ENCODE results near the gene MAPK12. TPM values are rescaled to one million over a fixed set of nuclear protein-coding genes. Genes with fewer than 3 reads are reported as not detected.

The MAPK12 gene
- total RNA-seq, 1 experiment from 2014 or later, result 86.7 TPM

DNA sequence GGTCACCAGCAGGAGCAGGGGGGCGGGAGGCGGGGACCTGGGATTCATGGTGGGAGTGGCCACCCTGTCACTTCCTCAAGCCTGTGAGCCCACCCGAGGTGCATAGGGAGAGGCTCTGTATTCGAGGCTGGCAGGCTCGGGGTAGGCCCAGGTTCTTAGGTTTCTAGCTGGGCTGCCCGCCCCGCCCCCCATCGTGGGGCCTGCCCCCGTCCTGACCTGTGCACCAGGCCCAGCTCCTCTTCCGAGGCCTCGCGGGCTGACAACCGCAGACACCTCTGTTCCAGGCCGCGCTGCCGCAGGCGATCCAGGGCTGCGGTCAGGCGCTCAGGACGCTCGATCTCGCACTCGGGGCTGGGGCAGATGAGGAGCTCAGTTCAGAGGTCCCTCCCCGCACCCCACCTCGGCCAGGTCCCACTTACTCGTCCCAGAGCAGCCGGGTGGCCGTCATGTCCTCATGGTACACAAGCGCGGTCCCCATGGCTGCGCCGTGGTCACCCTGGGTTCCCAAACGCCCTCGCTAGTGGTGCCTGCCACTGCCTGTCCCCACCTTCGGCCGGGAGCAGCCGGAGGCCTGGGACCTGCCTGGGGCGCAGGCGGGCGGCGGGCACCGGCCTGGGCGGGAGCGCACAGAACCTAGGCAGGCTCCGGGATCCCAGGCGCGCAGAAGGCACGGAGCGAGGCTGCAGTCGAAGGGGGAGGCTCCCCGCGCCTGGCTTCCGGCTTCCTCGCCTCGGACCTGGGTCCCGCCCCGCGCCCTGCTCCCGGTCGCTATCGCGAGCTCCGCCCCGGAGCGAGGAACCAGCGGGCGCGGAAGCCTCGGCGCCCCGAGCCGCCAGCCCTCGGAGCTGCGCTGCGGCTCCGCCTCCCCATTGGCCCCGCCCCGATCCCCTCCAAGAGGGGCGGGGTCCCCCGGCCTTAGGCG, 10.7 kb downstream of the MAPK12 start, which contains the start of gene HDAC10 (continued):
- TF ChIP-seq ZBTB33 (IDR thresholded peaks at IDR 0.05; ENCODE audit: extremely low read depth, insufficient replicate concordance, low read length) (peak; percentile 86), ELF1 (IDR thresholded peaks at IDR 0.05; ENCODE audit: borderline replicate concordance, low read depth) (no peak; the same call in 1 of the 2 replicates)

GRCh38 chr22:50250249-50250554, 11.3 kb downstream of the MAPK12 start:
- Histone ChIP-seq H3K4me3 (replicated peaks in 1 of 2; ENCODE audit: low read depth in 1 of 2, low read length in 2 of 2) (peak overlapping the region; percentile 70 to 93), H3K27me3 (ENCODE audit: insufficient read depth, low read length) (no peaks in the 10 kb centered on the region), H3K9ac (ENCODE audit: low read length) (peak overlapping the region; percentile 96), H3K9me3 (ENCODE audit: control insufficient read depth in 1 of 2, insufficient read depth in 1 of 2, low read depth in 1 of 2, low read length in 2 of 2) (no peaks in the 10 kb centered on the region), H3K4me2 (ENCODE audit: low read length) (peak overlapping the region; percentile 98), H3K4me1 (ENCODE audit: control insufficient read depth in 1 of 2, insufficient read depth in 2 of 2, low read length in 2 of 2) (peaks cover 18 to 63% of the 10 kb centered on the region in 2 experiments; a peak in 3 of 4 replicates), H4K20me1 (ENCODE audit: insufficient read depth) (no peaks in the 10 kb centered on the region), H3K27ac (ENCODE audit: low read depth, low read length) (peak overlapping the region; percentile 99), H2AFZ (ENCODE audit: low read depth, low read length, poor library complexity, severe bottlenecking) (no peak overlapping the region), H3K79me2 (ENCODE audit: insufficient read depth, low read length) (peaks cover 45% of the 10 kb centered on the region), H3K9me2 (ENCODE audit: insufficient read depth) (no peaks in the 10 kb centered on the region), H3K36me3 (ENCODE audit: control insufficient read depth in 1 of 2, insufficient read depth in 2 of 2, low read length in 2 of 2) (peaks cover 0 to 17% of the 10 kb centered on the region in 2 experiments; a peak in 1 of 4 replicates)
- no peak for DNase-seq (ENCODE audit: low read depth, low spot score)
- intact Hi-C loops (cut with micrococcal nuclease), result loop anchor here (5.0 kb wide), 1 partner anchor 247 kb away; no protein-coding TSS in a partner anchor
- RAD21 ChIA-PET (ENCODE audit: low non-redundant PET in 1 of 2, low total read pairs in 2 of 2, uncharacterized antibody in 2 of 2, unreplicated experiment in 2 of 2), result interaction anchor here in 1 of 2 experiments (0.7 kb wide), 1 partner anchor 30 kb away, joined by 3 read pairs; no protein-coding TSS in a partner anchor
- CTCF ChIA-PET, result interaction anchor here (1.2 to 3.0 kb wide), 4 partner anchors 13 to 150 kb away, joined by 3 to 17 read pairs (median 6); no protein-coding TSS in a partner anchor
- ATAC-seq, result no peak
- POLR2A ChIA-PET, result interaction anchor here (1.6 kb wide), 2 partner anchors 22 to 91 kb away, joined by 3 to 7 read pairs; no protein-coding TSS in a partner anchor
- no peak for TF ChIP-seq POLR2A (IDR thresholded peaks at IDR 0.05; ENCODE audit: borderline replicate concordance, extremely low read depth, insufficient read depth, insufficient read length)
- no peak for TF ChIP-seq CBX3 (IDR thresholded peaks at IDR 0.05; ENCODE audit: low read depth)
- TF ChIP-seq YY1 (IDR thresholded peaks at IDR 0.05; ENCODE audit: extremely low read depth, insufficient replicate concordance, low read depth, low read length), result no peak
- no peak for TF ChIP-seq ELF1 (IDR thresholded peaks at IDR 0.05; ENCODE audit: borderline replicate concordance, low read depth)
- TF ChIP-seq ZBTB33 (IDR thresholded peaks at IDR 0.05; ENCODE audit: extremely low read depth, insufficient replicate concordance, low read length), result no peak
- no peak for TF ChIP-seq FOSL1 (IDR thresholded peaks at IDR 0.05; ENCODE audit: low read depth)
- no peak for TF ChIP-seq POLR2AphosphoS5 (IDR thresholded peaks at IDR 0.05; ENCODE audit: low read depth, low read length)
- TF ChIP-seq EGR1 (IDR thresholded peaks at IDR 0.05; ENCODE audit: low read depth), result no peak
- TF ChIP-seq, protein P1, sequence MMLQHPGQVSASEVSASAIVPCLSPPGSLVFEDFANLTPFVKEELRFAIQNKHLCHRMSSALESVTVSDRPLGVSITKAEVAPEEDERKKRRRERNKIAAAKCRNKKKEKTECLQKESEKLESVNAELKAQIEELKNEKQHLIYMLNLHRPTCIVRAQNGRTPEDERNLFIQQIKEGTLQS (IDR thresholded peaks at IDR 0.05), result no peak
- no peak for TF ChIP-seq SIN3A (IDR thresholded peaks at IDR 0.05; ENCODE audit: low read depth)
- no peak for TF ChIP-seq ZFX (IDR thresholded peaks at IDR 0.05)
- TF ChIP-seq, protein P2, sequence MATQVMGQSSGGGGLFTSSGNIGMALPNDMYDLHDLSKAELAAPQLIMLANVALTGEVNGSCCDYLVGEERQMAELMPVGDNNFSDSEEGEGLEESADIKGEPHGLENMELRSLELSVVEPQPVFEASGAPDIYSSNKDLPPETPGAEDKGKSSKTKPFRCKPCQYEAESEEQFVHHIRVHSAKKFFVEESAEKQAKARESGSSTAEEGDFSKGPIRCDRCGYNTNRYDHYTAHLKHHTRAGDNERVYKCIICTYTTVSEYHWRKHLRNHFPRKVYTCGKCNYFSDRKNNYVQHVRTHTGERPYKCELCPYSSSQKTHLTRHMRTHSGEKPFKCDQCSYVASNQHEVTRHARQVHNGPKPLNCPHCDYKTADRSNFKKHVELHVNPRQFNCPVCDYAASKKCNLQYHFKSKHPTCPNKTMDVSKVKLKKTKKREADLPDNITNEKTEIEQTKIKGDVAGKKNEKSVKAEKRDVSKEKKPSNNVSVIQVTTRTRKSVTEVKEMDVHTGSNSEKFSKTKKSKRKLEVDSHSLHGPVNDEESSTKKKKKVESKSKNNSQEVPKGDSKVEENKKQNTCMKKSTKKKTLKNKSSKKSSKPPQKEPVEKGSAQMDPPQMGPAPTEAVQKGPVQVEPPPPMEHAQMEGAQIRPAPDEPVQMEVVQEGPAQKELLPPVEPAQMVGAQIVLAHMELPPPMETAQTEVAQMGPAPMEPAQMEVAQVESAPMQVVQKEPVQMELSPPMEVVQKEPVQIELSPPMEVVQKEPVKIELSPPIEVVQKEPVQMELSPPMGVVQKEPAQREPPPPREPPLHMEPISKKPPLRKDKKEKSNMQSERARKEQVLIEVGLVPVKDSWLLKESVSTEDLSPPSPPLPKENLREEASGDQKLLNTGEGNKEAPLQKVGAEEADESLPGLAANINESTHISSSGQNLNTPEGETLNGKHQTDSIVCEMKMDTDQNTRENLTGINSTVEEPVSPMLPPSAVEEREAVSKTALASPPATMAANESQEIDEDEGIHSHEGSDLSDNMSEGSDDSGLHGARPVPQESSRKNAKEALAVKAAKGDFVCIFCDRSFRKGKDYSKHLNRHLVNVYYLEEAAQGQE (IDR thresholded peaks at IDR 0.05; ENCODE audit: low read depth), result no peak
- no peak for TF ChIP-seq RAD21 (IDR thresholded peaks at IDR 0.05; ENCODE audit: low read depth)
- TF ChIP-seq JUND (IDR thresholded peaks at IDR 0.05), result no peak
- BruUV-seq (replicated peaks), result no TSS peak
